SHP77 treated with DMSO at 0.1 percent for 48 hours (cell line): ENCODE results near the gene SPANXC.
"Not testable (repeated sequence)": the region's sequence is repeated elsewhere in the genome, so short reads cannot be mapped to it uniquely, and the experiment has no call there.

Source experiments
- DNase-seq: peaks from one replicate; lab custom pipeline; 2025; lab: John Stamatoyannopoulos, UW

SPANXC gene

GRCh38 chrX:141242417-141242816 lies at the start of gene SPANXC:
Gene SPANXC, minus strand, starts transcription at chrX:141242517. Its CDS starts 60 bp downstream, at chrX:141242457.
- DNase-seq, result not testable (repeated sequence)

- DNase-seq, result no peak
Measured at GRCh38 chrX:141279476-141279875, 37.2 kb upstream of the SPANXC start.

GRCh38 chrX:141278306-141278705 lies 36.0 kb upstream of the SPANXC start:
- DNase-seq, result no peak

- DNase-seq, result no peak
Measured at GRCh38 chrX:141258080-141258479, 15.8 kb upstream of the SPANXC start.

GRCh38 chrX:141221611-141222010 lies 20.7 kb downstream of the SPANXC start:
- DNase-seq, result no peak

- DNase-seq, result no peak
Measured at GRCh38 chrX:141220342-141221008, 21.8 kb downstream of the SPANXC start.

GRCh38 chrX:141214196-141214595 lies 28.1 kb downstream of the SPANXC start:
- no peak for DNase-seq

- no peak for DNase-seq
Measured at GRCh38 chrX:141201962-141202361, 40.4 kb downstream of the SPANXC start.
